ENCODE measurements around the gene SLC30A4.
"Not testable (repeated sequence)": the region's sequence is repeated elsewhere in the genome, so short reads cannot be mapped to it uniquely, and the experiment has no call there.

The SLC30A4 gene

DNA sequence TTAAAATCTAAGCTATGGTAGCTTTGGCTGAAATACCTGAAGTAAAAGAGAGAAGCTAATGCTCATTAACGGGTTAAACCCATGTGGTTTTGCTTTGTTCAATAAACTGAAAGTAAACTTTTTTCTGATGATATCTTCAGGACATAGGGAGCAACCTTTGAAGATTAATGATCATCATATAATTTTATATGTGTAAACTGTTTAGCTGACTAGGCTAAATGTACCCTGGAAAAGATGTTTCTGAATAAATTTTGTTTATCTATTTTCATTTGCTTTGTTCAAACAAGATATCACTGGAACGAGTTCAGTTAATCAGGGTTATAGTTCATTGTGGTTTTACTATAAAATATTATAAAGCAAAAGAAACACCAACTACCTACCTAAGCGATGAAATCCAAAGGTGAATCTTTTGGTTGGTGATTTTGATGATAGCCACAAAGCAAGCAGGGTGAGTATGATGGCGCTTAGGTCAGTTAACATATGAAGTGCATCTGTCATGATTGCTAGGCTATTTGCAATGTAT, 11.7 kb downstream of the SLC30A4 start:
- no peak for DNase-seq

DNA sequence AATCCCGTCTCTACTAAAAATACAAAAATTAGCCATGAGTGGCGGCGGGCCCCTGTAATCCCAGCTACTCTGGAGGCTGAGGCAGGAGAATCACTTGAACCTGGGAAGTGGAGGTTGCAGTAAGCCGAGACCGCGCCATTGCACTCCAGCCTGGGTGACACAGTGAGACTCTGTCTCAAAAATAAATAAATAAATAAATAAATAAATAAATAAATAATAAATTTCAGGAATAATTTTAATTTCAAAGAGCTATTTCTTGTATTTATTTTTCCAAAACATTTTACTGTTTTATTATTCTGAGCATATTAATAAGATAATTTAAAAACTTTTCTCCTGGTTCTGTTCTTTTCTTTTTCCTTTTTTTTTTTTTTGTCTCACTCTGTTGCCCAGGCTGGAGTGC, 15.4 kb downstream of the SLC30A4 start:
- DNase-seq: not testable (repeated sequence)

DNA sequence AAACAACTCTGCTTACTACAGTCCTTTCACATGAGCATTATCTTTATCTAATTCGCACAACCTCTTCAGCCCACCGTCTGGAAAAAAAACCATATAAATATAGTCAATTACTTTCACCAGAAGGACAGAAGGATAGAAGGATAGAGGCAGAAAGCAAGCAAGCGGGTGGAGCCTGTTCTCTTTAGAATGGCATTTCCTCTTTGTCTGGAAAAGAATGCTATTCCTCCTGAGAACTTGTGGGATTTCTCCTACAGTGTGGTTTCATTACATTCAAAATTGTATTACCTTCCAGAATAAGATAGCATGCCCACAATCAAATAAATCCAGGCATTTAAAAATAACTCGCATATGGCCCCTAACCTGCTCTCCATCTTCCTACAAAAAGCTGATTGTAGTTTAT, 23.1 kb downstream of the SLC30A4 start:
- no peak for DNase-seq

DNA sequence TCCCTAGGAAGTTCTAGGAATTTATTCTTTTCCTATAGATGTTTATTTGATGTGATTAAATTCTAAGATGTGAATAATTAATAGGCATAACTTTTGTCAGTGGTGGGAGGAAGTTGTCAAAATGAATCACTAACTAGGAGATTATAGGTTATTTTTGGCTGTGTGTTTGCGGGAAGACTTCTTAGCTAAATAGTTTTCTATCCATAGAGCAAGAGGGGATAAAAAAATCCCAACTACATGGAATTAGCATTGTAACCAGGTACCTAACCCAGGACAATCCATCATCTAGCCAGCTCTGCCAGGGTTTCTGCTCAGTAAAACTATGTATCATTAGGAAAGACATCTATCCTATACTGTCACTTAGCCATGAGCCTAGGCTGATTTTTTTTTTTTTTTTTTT, 23.9 kb downstream of the SLC30A4 start:
- DNase-seq: no peak

GRCh38 chr15:45497261-45497660, 25.3 kb downstream of the SLC30A4 start:
- DNase-seq: no peak

DNA sequence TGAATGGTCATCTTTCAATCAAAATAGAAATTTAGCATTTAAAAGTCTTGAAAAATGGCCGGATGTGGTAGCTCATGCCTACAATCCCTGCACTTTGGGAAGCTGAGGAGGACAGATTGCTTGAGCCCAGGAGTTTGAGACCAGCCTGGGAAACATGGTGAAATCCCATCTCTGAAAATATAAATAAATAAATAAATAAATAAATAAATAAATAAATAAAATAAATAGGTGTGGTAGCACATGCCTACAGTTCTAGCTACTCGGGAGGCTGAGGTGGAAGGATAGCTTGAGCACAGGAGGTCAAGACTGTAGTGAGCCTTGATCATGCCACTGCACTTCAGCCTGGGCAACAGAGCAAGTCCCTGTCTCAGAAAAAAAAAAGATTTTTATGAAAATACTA, 25.9 kb downstream of the SLC30A4 start:
- DNase-seq: no peak

DNA sequence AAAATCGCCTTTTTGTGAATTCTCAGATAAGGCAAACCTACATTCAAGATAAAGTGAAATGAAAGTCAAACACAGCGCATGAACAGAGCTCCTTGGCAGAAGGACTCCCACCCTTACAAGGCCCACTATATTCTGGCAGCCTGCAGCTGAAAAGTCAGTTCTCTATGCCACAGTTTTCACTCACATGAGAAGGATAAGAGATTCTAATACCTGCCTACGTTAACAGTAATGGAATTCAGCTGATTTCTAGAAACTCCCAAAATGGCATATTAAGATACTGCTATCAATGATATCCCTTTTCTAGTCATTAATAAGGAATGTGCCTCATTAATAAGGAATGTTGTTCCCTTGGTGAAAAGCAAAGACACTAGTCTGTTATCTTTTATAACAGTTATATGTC, 27.0 kb downstream of the SLC30A4 start:
- DNase-seq: no peak

GRCh38 chr15:45489690-45490238, 32.8 kb downstream of the SLC30A4 start:
- DNase-seq: no peak

GRCh38 chr15:45486317-45486716, 36.2 kb downstream of the SLC30A4 start:
- peak in 1 of 51 donors; percentile 20 for DNase-seq

GRCh38 chr15:45481135-45481534, 41.4 kb downstream of the SLC30A4 start:
- no peak for DNase-seq

DNA sequence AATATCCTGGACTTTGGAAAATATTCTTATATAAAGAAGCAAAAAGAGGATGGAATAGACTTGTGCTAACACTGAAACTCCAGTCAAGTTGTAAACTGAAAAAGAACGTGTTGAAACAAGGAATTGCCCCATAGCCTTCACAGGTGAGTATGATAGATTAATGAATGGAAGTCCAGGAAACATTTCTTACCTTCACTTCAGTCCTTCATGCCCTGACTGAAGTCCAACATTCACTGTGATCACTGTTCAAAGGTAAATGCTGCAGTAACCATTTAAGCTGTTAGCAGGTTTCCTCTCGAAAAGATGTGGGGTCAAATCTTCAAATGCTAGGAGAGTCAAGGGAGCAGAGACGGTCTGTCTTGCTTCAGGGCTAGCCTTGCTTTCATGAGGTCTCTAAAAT, 46.1 kb downstream of the SLC30A4 start:
- DNase-seq: no peak

- no peak for DNase-seq
These were observed 47.8 kb downstream of the SLC30A4 start for GRCh38 chr15:45474799-45475198.

DNA sequence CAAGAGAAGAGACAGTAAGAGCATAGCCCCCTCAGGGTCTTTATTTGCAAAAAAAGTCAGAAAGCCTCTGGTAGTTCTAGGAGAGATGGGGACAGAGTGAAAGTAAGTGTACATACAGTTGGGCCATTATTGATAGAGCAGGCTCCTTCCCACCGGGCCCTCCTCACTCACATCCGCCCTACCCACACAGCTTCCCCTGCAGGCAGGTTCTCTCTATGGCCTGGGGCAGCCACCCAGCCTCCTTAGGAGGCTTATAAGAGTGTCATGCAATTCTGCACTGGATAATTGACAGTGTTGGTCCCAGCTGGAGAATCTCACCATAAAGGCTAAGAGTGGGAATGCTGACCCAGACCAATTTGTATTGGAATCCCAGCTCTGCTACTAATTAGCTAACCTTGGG, 49.5 kb downstream of the SLC30A4 start:
- no peak for DNase-seq

GRCh38 chr15:45471151-45471550, 51.4 kb downstream of the SLC30A4 start:
- DNase-seq: no peak

- no peak for DNase-seq
These were observed 53.1 kb downstream of the SLC30A4 start for GRCh38 chr15:45469441-45469840.

- DNase-seq: no peak
These were observed 53.5 kb downstream of the SLC30A4 start for GRCh38 chr15:45469027-45469426.

DNA sequence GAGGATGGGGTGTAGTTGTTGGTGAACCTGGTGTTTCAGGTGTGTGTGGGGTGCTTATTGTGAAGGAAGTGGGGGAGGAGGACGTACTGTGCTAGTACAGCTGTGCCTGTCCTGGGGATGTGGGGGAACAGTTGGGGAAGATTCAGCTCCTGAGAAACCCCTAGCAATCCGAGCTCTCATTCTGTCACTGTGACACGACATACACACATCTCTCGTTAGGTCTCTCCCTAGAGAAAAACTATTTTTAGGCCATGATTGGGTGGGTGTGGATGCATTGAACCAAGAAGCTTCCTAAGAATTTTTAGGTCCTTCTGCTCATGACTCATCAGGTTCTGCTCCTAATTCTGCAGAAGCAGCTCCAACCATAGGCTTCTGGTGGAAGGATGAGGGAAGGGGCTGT, 54.3 kb downstream of the SLC30A4 start:
- peak in 2 of 51 donors; percentile 21 to 33 for DNase-seq

DNA sequence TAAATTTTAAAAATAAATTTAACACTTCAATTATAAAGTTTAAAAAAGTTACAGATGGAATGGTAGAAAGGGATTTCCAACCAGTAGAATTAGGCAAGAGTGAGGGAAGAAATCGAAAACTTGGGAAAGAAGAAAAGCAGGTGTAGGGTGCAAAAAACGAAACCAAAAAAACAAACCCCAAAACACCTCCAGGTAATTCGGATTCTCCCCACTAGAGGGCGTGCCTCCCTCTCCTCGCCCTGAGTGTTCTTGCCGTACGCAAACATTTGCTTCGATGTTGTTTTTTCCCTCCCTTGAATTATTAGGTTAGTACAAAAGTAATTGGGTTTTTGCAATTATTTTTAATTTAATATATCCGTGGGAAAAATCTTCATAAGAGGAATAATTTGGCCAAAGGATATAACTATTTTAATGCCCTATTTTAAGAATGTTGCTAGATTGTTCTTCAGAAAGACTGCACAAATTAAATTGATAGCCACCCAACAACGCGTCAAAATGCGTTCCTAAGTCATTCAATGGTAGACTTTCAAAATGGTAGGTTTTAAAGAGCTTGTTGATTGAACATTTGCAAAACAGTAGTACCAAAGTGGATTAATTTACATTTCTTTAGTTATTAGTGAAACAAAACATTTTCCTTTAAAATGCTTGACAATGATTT, 63.7 kb downstream of the SLC30A4 start:
- DNase-seq: peak in 42 of 51 donors; percentile 4 to 84 (median 42)

DNA sequence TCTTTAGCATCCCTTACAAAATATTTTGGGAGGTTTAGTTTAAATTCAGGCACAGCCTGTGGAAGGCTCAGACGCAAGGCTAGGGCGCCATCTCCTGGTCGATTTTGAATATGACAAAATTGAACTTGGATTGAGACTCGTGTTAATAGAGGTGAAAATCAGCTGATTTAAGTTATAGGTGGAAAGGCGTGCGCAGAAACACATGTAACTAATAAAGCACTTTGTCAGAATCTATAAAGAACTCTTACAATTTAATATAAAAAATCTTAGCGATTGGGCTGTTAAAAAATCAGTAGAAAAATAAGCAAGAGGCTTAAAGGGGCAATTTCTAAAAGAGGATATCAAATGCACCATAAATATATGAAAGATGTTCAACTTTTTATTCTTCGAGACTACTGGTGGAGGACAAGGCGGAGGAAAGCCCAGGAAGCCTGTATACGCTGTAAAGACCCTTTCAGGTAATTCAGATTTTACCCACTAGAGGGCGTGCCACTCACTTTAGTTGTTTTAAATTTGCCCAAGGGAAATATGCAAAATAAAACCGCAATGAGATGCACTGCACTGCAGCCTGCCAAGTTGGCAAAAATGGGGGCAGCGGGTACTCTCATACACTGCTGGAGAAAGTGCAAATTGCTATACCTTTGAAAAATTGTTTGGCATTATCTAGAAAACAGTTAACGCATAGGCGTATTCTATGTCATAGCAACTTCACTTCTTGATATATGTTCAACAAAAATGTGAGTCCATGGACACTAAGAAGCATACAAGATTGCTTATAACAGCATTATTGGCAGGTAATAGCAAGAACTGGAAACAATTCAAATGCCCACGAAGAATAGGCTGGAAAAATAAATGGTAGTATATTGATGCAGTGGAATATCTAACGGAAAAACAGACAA, 64.7 kb downstream of the SLC30A4 start:
- DNase-seq: peak in 42 of 51 donors; percentile 2 to 89 (median 40)

- no peak for DNase-seq
These were observed 65.3 kb downstream of the SLC30A4 start for GRCh38 chr15:45457220-45457619.

DNA sequence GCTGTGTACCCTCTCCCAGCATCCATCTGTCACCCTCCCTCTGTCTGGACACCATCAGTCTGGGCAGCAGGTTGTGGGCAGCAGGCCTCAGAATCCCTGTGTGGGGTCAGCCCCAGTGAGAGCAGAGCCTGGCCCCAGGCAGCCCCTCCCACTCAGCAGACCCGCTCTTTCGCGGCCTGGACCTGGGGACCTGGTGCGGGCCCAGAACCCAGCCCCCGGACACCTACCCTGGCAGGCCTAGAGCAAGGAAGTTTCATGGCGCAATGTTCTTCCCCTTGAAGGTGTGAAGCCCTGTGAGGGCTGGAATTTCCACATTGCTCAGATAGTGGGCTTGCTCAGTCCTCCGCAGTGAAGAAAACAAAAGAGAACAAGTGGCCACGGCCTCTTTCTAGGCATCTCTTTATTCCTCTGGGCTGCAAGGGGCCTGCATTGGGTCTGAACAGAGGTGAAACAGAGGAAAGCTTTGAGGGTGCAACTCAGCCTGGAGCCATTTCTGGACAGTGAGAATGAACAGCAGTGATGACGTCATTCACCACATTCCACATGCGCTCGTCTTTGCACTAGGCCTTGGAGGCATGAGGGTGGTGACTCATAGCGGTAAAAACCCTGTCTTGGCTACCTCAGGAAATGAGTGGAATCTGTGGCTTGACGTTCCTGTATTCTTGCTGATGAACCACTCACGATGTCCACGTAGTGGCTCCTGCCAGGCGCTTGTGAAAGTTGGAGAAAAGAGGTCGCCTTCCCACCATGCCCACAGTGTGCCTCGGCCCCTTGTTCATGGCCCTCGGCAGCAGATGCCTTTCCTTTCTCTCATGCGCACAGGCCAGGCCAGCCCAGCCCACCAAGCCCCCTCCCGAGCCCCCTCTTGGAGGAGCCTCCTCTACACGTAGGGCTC, 66.1 kb downstream of the SLC30A4 start:
- peak in 11 of 51 donors; percentile 2 to 43 (median 17) for DNase-seq
